Ectodermal cell (in vitro differentiated cells): ENCODE measurements around the gene LIN7B.

Experiments used
- H3K27ac ChIP-seq: 2 replicates; pipeline ENCODE4 v1.7.0; 2013; ENCODE audit warnings: mild to moderate bottlenecking, low read depth, low read length; ENCODE audit not compliant: insufficient read depth, poor library complexity, severe bottlenecking
- H3K27me3 ChIP-seq: 2 replicates; pipeline ENCODE4 v1.7.0; 2013; ENCODE audit warnings: mild to moderate bottlenecking, low read length; ENCODE audit not compliant: insufficient read depth, control insufficient read depth, poor library complexity, severe bottlenecking
- H3K36me3 ChIP-seq: one replicate; pipeline ENCODE4 v1.7.0; 2013; ENCODE audit warnings: low read length; ENCODE audit not compliant: control insufficient read depth, insufficient read depth
- H3K4me1 ChIP-seq: one replicate; pipeline ENCODE4 v1.7.0; 2013; ENCODE audit warnings: low read length; ENCODE audit not compliant: control insufficient read depth, insufficient read depth
- H3K4me3 ChIP-seq: 2 replicates; pipeline ENCODE4 v1.7.0; 2013; ENCODE audit warnings: low read depth, low read length, control low read depth; ENCODE audit not compliant: insufficient read depth
- H3K9me3 ChIP-seq: 2 replicates; pipeline ENCODE4 v1.7.0; 2013; ENCODE audit warnings: mild to moderate bottlenecking, low read length, moderate library complexity; ENCODE audit not compliant: control insufficient read depth
- WGBS, 2 experiments: methylation state at CpG; one replicate each; pipeline ENCODE4 v1.1.7; 2013; ENCODE audit warnings: missing lambda C conversion rate in 2 of 2; 5-methylcytosine and 5-hydroxymethylcytosine counted together

Gene LIN7B

GRCh38 chr19:49094505-49095482, 19.4 kb upstream of the LIN7B start:
- Histone ChIP-seq H3K9me3 (no peaks in the 10 kb centered on the region), H3K27me3 (no peaks in the 10 kb centered on the region), H3K4me1 (no peaks in the 10 kb centered on the region), H3K27ac (no peak overlapping the region), H3K36me3 (peaks cover 65% of the 10 kb centered on the region), H3K4me3 (no peak overlapping the region)
- 95% methylated on average over 23 of the region's 23 CpGs for WGBS, 2 experiments

GRCh38 chr19:49097453-49098288, 16.5 kb upstream of the LIN7B start:
- Histone ChIP-seq H3K9me3 (no peaks in the 10 kb centered on the region), H3K4me3 (no peak overlapping the region), H3K36me3 (peaks cover 62% of the 10 kb centered on the region), H3K4me1 (no peaks in the 10 kb centered on the region), H3K27ac (peak overlapping the region; percentile 47), H3K27me3 (no peaks in the 10 kb centered on the region)
- 72 to 81% methylated on average over 8 of the region's 8 CpGs for WGBS, 2 experiments

GRCh38 chr19:49098795-49099194, 15.4 kb upstream of the LIN7B start:
- Histone ChIP-seq H3K36me3 (peaks cover 62% of the 10 kb centered on the region), H3K4me1 (no peaks in the 10 kb centered on the region), H3K4me3 (no peak overlapping the region), H3K9me3 (no peaks in the 10 kb centered on the region), H3K27me3 (no peaks in the 10 kb centered on the region), H3K27ac (no peak overlapping the region)
- 93 to 96% methylated on average over 4 of the region's 4 CpGs for whole genome bisulfite sequencing, 2 experiments

DNA sequence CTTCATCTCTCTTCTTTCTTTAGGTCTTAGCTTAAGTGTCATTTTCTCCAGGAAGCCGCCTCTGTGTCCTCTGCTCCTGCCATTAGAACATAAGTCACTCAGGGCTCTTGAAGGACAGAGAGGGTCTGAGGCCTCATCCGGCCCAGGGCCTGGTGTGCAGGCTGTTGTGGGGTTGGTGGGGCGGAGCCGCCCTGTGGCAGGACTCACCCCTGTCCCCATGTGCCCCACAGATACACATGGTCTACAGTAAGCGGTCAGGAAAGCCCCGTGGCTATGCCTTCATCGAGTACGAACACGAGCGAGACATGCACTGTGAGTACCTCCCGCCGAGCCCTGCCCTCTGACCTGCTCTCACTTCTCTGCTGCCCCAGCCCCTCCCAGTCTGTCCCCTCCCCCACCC, 13.0 kb upstream of the LIN7B start:
- Histone ChIP-seq H3K9me3 (no peaks in the 10 kb centered on the region), H3K4me1 (no peaks in the 10 kb centered on the region), H3K36me3 (peaks cover 69% of the 10 kb centered on the region), H3K27ac (no peak overlapping the region), H3K27me3 (no peaks in the 10 kb centered on the region), H3K4me3 (no peak overlapping the region)
- WGBS, 2 experiments = 90 to 94% methylated on average over 12 of the region's 12 CpGs

- Histone ChIP-seq H3K27me3 (no peaks in the 10 kb centered on the region), H3K27ac (no peak overlapping the region), H3K36me3 (peaks cover 73% of the 10 kb centered on the region), H3K4me3 (no peak overlapping the region), H3K4me1 (no peaks in the 10 kb centered on the region), H3K9me3 (no peaks in the 10 kb centered on the region)
- WGBS, 2 experiments = 94 to 97% methylated on average over 12 of the region's 12 CpGs
These were observed 11.9 kb upstream of the LIN7B start for GRCh38 chr19:49102303-49102702.

- Histone ChIP-seq H3K27me3 (no peaks in the 10 kb centered on the region), H3K4me3 (no peak overlapping the region), H3K36me3 (peaks cover 78% of the 10 kb centered on the region), H3K27ac (no peak overlapping the region), H3K4me1 (no peaks in the 10 kb centered on the region), H3K9me3 (no peaks in the 10 kb centered on the region)
- 93 to 94% methylated on average over 33 of the region's 33 CpGs for WGBS, 2 experiments
These were observed 10.7 kb upstream of the LIN7B start for GRCh38 chr19:49103331-49104085.

DNA sequence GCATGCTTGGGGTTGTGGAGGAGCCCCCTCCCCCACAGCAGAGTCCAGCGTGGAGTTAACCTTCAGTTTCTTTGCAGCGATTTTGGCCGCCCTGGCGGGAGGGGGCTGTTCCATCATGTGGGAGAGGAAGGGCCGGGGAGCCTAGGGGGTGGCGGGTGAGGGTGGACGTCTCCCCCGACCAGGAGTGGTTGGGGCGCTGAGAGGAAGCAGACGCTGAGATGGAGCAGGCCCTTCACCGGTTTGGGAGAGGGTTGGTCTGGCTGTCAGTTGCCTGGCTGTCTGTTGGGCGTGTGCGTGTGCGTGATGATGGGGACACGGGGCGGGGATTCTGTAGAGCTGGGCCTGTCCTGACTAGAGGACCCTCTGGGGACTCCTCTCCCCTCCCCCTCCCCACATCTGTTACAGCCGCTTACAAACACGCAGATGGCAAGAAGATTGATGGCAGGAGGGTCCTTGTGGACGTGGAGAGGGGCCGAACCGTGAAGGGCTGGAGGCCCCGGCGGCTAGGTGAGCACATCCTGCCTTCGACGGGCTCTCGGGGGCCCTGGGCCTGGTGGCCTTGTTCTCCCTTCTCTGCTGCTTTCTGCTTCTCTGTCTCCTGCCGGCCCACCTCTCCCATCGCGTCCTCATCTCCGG, 9.8 kb upstream of the LIN7B start:
- Histone ChIP-seq H3K27me3 (no peaks in the 10 kb centered on the region), H3K4me1 (no peaks in the 10 kb centered on the region), H3K36me3 (peaks cover 74% of the 10 kb centered on the region), H3K4me3 (no peak overlapping the region), H3K27ac (no peak overlapping the region), H3K9me3 (no peaks in the 10 kb centered on the region)
- 93 to 94% methylated on average over 30 of the region's 30 CpGs for WGBS, 2 experiments

GRCh38 chr19:49106648-49107135, 7.5 kb upstream of the LIN7B start:
- WGBS, 2 experiments = 80 to 81% methylated on average over 12 of the region's 12 CpGs
- Histone ChIP-seq H3K4me1 (no peaks in the 10 kb centered on the region), H3K9me3 (no peaks in the 10 kb centered on the region), H3K36me3 (peaks cover 57% of the 10 kb centered on the region), H3K27me3 (no peaks in the 10 kb centered on the region), H3K27ac (no peak overlapping the region), H3K4me3 (no peak overlapping the region)

- Histone ChIP-seq H3K4me1 (no peaks in the 10 kb centered on the region), H3K27ac (no peak overlapping the region), H3K36me3 (peaks cover 50% of the 10 kb centered on the region), H3K4me3 (no peak overlapping the region), H3K9me3 (no peaks in the 10 kb centered on the region), H3K27me3 (no peaks in the 10 kb centered on the region)
- 96% methylated on average over 93 of the region's 93 CpGs for WGBS, 2 experiments
These were observed 6.3 kb upstream of the LIN7B start for GRCh38 chr19:49107625-49108459.
